ENCODE results near the gene SLC66A2. TPM values are rescaled to one million over a fixed set of nuclear protein-coding genes. Genes with fewer than 3 reads are reported as not detected.

The SLC66A2 gene
- total and polyA plus RNA-seq, 2 of the 13 experiments (the other 11 are each of a cell fraction or from before 2014, with no cell fraction given), result 33.5 to 41.9 TPM

GRCh38 chr18:79951545-79952455 is at the start of gene SLC66A2 (continued):
- TF ChIP-seq ZNF687 (CRISPR knock-in tag; IDR thresholded peaks at IDR 0.05) (peak; percentile 83), ZNF354B (CRISPR knock-in tag; IDR thresholded peaks at IDR 0.05) (no peak), CREB1 (IDR thresholded peaks at IDR 0.05) (peak; percentile 98), CREB1 (CRISPR knock-in tag; IDR thresholded peaks at IDR 0.05) (no peak; the same call in 1 of the 2 replicates), UBTF (CRISPR knock-in tag; IDR thresholded peaks at IDR 0.05) (peak; percentile 37; the same call in 1 of the 2 replicates), KDM5B (CRISPR knock-in tag; IDR thresholded peaks at IDR 0.05; ENCODE audit: borderline replicate concordance) (peak; percentile 50; the same call in 1 of the 2 replicates), ZNF580 (CRISPR knock-in tag; IDR thresholded peaks at IDR 0.05; ENCODE audit: borderline replicate concordance, low read depth) (0 out of 2 replicates have a peak, but pooled peaks have one; percentile 20), MEIS2 (CRISPR knock-in tag; IDR thresholded peaks at IDR 0.05) (0 out of 2 replicates have a peak, but pooled peaks have one; percentile 48), ZNF543 (CRISPR knock-in tag; IDR thresholded peaks at IDR 0.05) (0 out of 2 replicates have a peak, but pooled peaks have one; percentile 33), AKNA (CRISPR knock-in tag; IDR thresholded peaks at IDR 0.05; ENCODE audit: borderline replicate concordance) (no peak), MTERF4 (CRISPR knock-in tag; IDR thresholded peaks at IDR 0.05) (peak; percentile 70; the same call in 1 of the 2 replicates), ZNF30 (CRISPR knock-in tag; IDR thresholded peaks at IDR 0.05) (0 out of 2 replicates have a peak, but pooled peaks have one; percentile 37), PHF8 (CRISPR knock-in tag; IDR thresholded peaks at IDR 0.05) (peak; percentile 73), SALL1 (CRISPR knock-in tag; IDR thresholded peaks at IDR 0.05) (peak; percentile 57), YY1 (IDR thresholded peaks at IDR 0.05; ENCODE audit: insufficient read depth, insufficient replicate concordance, low read depth, low read length) (peak; percentile 70)
